RWPE1 (cell line): ENCODE measurements around the gene SPO11.
A peak's percentile ranks its signal among the peaks of the same experiment; 100 is the strongest.

ENCODE experiments used
- CTCF ChIA-PET: fragments of 350-600 bp; sonication (Branson Sonifier 250); formaldehyde crosslinking; extraction: SDS; loops from one replicate; lab custom pipeline; 2021; lab: Yijun Ruan, JAX
- POLR2A ChIA-PET: fragments of 400-600 bp; formaldehyde crosslinking; extraction: SDS; loops from one replicate; lab custom pipeline; 2020; ENCODE audit warnings: antibody characterized with exemption; ENCODE audit not compliant: low non-redundant PET; lab: Yijun Ruan, JAX
- DNase-seq: peaks from one replicate; pipeline ENCODE4 v3.0.0; 2012; ENCODE audit warnings: low spot score
- H3K27ac ChIP-seq: fragments of 450-650 bp; 2 replicates; pipeline ENCODE4 v1.5.1; 2017
- TF ChIP-seq, protein P1 (sequence below): fragments of 450-650 bp; conservative IDR thresholded peaks from 2 replicates; pipeline ENCODE4 v1.5.1; 2017; ENCODE audit warnings: low read depth, mild to moderate bottlenecking

SPO11 gene

GRCh38 chr20:57326667-57327455 lies 2.7 kb upstream of the SPO11 start:
- peak overlapping the region; percentile 79 for H3K27ac ChIP-seq
- ChIA-PET CTCF (interaction anchor here (0.5 to 1.3 kb wide), 6 partner anchors 8 to 769 kb away, joined by 3 to 6 read pairs (median 3); no protein-coding TSS in a partner anchor), POLR2A (no interaction called here)
- DNase-seq, result peak; percentile 99
- TF ChIP-seq, protein P1, sequence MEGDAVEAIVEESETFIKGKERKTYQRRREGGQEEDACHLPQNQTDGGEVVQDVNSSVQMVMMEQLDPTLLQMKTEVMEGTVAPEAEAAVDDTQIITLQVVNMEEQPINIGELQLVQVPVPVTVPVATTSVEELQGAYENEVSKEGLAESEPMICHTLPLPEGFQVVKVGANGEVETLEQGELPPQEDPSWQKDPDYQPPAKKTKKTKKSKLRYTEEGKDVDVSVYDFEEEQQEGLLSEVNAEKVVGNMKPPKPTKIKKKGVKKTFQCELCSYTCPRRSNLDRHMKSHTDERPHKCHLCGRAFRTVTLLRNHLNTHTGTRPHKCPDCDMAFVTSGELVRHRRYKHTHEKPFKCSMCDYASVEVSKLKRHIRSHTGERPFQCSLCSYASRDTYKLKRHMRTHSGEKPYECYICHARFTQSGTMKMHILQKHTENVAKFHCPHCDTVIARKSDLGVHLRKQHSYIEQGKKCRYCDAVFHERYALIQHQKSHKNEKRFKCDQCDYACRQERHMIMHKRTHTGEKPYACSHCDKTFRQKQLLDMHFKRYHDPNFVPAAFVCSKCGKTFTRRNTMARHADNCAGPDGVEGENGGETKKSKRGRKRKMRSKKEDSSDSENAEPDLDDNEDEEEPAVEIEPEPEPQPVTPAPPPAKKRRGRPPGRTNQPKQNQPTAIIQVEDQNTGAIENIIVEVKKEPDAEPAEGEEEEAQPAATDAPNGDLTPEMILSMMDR, result no peak

DNA sequence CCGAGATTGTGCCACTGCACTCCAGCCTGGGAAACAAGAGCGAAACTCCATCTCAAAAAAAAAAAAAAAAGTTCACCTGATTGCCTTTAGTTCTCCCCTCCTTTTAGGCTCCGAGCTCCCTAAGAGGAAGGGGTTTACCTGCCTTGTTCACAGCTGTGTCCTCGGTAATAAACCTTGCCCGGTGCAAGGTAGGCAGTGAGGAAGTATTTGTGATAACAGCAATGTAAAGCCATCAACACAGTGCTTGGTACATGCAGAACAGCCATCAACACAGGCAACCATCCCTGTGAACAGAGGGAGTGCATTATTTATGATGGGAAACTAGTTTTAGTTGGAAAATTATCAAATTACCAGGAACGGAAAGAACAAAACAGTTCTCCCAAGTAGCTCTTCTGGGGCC lies 1.8 kb upstream of the SPO11 start:
- no peak overlapping the region for H3K27ac ChIP-seq
- CTCF ChIA-PET, result interaction anchor here (0.7 to 1.2 kb wide), 3 partner anchors 8 to 238 kb away, joined by 3 read pairs; no protein-coding TSS in a partner anchor

DNA sequence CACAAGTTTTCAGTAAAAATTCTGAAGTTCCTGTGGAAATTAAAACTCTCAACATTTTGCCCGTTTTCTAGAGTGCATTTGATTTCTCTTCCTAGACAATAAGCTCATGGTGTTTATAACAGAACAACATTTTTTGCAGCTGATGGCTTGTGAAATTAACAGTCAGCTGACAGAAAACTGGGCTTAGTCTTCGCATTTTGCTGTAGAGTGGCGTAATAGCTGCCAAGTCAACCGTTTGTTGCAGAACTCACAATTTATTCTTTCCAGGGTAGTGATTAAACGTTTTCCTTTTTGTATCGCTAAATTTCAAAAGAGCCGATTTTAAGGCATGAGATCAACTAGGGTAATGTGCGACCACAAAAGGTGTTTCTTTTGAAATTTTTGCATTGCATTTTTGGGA lies 1.4 kb downstream of the SPO11 start:
- no peak overlapping the region for H3K27ac ChIP-seq
- ChIA-PET CTCF (interaction anchor here (0.5 to 8.5 kb wide), 9 partner anchors 37 to 713 kb away, joined by 3 to 154 read pairs (median 3); no protein-coding TSS in a partner anchor), POLR2A (interaction anchor here (0.5 kb wide), 1 partner anchor 230 kb away, joined by 5 read pairs; no protein-coding TSS in a partner anchor)
- TF ChIP-seq, protein P1, result no peak
- DNase-seq, result no peak

More for the DNA sequence above, 1.8 kb upstream of the SPO11 start:
- TF ChIP-seq, protein P1, result no peak
- POLR2A ChIA-PET, result no interaction called here
- no peak for DNase-seq

- CTCF ChIA-PET, result interaction anchor here (0.6 to 8.5 kb wide), 46 partner anchors 10 to 579 kb away, joined by 3 to 154 read pairs (median 4); partner anchors contain the start of gene RAE1
- POLR2A ChIA-PET, result no interaction called here
- DNase-seq, result peak; percentile 59
- TF ChIP-seq, protein P1, result peak; percentile 80
- no peak overlapping the region for H3K27ac ChIP-seq
Measured at GRCh38 chr20:57332105-57333089, 2.8 kb downstream of the SPO11 start.

DNA sequence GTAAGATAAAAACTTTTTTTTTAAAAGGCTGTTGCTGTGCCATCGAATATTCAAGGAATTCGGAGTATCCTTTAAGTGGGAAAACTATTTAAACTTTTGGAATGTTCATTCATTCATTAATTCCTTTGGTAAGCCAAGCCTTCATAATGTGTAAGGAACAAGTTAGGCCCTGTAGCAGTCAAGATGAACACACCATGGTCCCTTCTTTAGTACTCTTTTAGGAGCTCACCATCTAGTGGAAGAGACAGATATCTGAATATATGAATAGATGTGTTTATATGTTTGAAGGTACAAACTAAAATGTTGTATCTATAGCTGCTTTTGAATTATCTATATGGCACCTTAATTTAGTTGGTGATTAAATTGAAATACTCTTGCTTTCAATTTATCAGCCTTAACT lies 5.8 kb downstream of the SPO11 start:
- POLR2A ChIA-PET, result no interaction called here
- peak; percentile 41 for DNase-seq
- CTCF ChIA-PET, result interaction anchor here (0.5 to 8.5 kb wide), 13 partner anchors 8 to 1593 kb away, joined by 3 to 154 read pairs (median 3); no protein-coding TSS in a partner anchor
- H3K27ac ChIP-seq, result no peak overlapping the region
- TF ChIP-seq, protein P1, result peak; percentile 49
